Stimulated activated memory B cell treated with anti-CD40 and anti-IgM and Interleukin-4, amounts not matched to agents 10 μg/mL and 1 μg/mL and 100 μg/mL, for 72 hours (primary cell): ENCODE measurements around the gene UROC1.
A peak's percentile ranks its signal among the peaks of the same experiment; 100 is the strongest.

Experiments used
- ATAC-seq: fragments of 150-1000 bp; cut with Tn5 transposase; 2 replicates; pipeline ENCODE4 v1.10.0; 2021
- H3K27ac Mint-ChIP-seq: one replicate; pipeline ENCODE4 v1.8.0; 2022; ENCODE audit warnings: mild to moderate bottlenecking, mixed read lengths
- H3K27me3 Mint-ChIP-seq: one replicate; pipeline ENCODE4 v1.8.0; 2022; ENCODE audit warnings: mixed read lengths
- H3K36me3 Mint-ChIP-seq: one replicate; pipeline ENCODE4 v1.8.0; 2022; ENCODE audit warnings: mixed read lengths
- H3K4me1 Mint-ChIP-seq: one replicate; pipeline ENCODE4 v1.8.0; 2022; ENCODE audit warnings: mixed read lengths
- H3K4me3 Mint-ChIP-seq: one replicate; pipeline ENCODE4 v1.8.0; 2022; ENCODE audit warnings: mild to moderate bottlenecking, moderate library complexity, mixed read lengths
- H3K9me3 Mint-ChIP-seq: one replicate; pipeline ENCODE4 v1.8.0; 2022; ENCODE audit warnings: mixed read lengths

UROC1 gene

DNA sequence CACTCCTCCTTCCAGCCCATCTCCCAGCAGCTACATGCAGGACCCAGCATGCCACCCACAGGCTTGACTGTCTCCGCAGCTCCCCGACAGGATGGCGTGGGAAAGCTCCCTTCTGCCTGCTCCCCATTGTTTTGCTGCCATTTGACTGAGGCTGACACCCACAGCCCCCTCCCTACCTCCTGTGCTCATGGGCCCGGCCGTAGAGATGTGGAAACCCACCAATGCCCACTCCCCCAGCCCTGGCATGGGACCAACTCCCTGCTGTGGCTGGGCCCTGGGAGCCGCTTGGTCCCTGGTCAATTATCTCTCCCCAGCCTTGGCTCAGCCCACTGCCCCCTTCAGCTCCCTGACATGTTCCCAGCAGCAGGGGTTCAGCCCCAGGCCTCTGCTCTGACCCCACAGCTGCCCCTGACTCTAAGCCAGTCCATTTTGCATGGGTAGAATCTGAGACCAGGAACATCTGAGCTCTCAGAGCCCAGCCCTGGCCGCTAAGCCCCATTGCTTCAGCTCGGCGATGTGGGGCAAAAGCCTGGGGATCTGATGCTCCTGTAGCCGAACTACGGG lies 33.0 kb upstream of the UROC1 start:
- Mint-ChIP-seq H3K9me3 (no peaks in the 10 kb centered on the region), H3K27ac (no peak overlapping the region), H3K27me3 (peaks cover 38% of the 10 kb centered on the region)

GRCh38 chr3:126549861-126550487 lies 32.4 kb upstream of the UROC1 start:
- H3K36me3 Mint-ChIP-seq: no peaks in the 10 kb centered on the region
- no peak overlapping the region for H3K4me3 Mint-ChIP-seq
- ATAC-seq: no peak
- no peaks in the 10 kb centered on the region for H3K4me1 Mint-ChIP-seq
- no peak overlapping the region for H3K27ac Mint-ChIP-seq
- no peaks in the 10 kb centered on the region for H3K9me3 Mint-ChIP-seq
- H3K27me3 Mint-ChIP-seq: peaks cover 38% of the 10 kb centered on the region

More for the DNA sequence above, 33.0 kb upstream of the UROC1 start:
- no peaks in the 10 kb centered on the region for H3K4me1 Mint-ChIP-seq
- H3K36me3 Mint-ChIP-seq: no peaks in the 10 kb centered on the region
- ATAC-seq: no peak
- H3K4me3 Mint-ChIP-seq: no peak overlapping the region

GRCh38 chr3:126548556-126549466 lies 31.2 kb upstream of the UROC1 start:
- Mint-ChIP-seq H3K36me3 (no peaks in the 10 kb centered on the region), H3K27me3 (peaks cover 36% of the 10 kb centered on the region), H3K4me3 (no peak overlapping the region), H3K4me1 (no peaks in the 10 kb centered on the region), H3K27ac (no peak overlapping the region), H3K9me3 (no peaks in the 10 kb centered on the region)
- no peak for ATAC-seq

DNA sequence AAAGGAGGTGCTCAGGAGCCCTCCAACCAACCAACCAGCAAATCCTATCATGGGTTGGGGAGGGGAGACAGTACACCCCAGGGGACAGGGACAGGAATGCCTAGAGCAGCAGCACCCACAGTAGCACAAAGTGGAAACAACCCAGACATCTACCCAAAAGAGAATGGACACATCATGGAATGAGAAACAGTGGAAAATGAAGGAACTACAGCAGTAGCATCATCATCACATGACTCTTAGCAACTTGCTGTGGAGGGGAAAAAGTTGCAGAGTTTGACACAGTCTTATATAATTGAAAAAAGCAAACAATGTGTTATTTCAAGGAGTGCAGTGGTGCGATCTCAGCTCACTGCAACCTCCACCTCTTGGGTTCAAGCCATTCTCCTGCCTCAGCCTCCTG lies 30.1 kb upstream of the UROC1 start:
- peaks cover 31% of the 10 kb centered on the region for H3K27me3 Mint-ChIP-seq
- H3K36me3 Mint-ChIP-seq: no peaks in the 10 kb centered on the region
- ATAC-seq: no peak
- H3K4me1 Mint-ChIP-seq: no peaks in the 10 kb centered on the region
- H3K4me3 Mint-ChIP-seq: no peak overlapping the region
- no peaks in the 10 kb centered on the region for H3K9me3 Mint-ChIP-seq
- H3K27ac Mint-ChIP-seq: no peak overlapping the region

DNA sequence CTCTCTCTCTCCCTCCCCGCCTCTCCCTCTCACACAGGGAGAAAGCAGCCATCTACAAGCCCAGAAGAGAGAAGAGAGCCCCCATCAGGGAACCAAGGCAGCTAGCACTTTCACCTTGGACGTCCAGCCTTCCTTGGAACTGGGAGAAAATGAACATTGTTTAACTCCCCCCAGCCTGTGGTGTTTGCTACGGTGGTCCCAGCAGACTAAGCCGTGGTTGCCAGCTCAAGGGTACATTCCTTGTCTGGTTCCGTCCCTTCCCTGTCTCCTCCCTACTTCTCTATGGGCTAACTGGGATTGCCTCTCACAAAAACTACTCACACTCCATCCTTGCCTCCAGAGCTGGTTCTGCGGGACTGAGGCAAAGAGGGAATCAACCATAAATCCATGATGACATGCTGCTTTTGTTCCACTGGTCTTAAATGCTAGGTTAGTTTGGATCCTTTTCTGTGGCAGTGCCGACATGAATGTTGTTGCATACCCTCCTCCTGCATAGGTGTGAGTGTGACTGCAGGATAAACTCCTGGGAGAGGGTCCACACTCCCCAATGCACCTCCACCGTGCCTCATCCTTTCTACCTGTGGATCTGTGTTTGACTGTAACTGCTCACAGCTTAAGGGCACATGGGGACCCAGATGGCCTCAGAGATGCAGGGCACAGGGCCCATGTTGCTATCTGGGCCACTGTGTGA lies 29.1 kb upstream of the UROC1 start:
- Mint-ChIP-seq H3K27ac (no peak overlapping the region), H3K36me3 (no peaks in the 10 kb centered on the region), H3K4me1 (no peaks in the 10 kb centered on the region), H3K4me3 (no peak overlapping the region), H3K9me3 (no peaks in the 10 kb centered on the region), H3K27me3 (peaks cover 31% of the 10 kb centered on the region)
- ATAC-seq: no peak

DNA sequence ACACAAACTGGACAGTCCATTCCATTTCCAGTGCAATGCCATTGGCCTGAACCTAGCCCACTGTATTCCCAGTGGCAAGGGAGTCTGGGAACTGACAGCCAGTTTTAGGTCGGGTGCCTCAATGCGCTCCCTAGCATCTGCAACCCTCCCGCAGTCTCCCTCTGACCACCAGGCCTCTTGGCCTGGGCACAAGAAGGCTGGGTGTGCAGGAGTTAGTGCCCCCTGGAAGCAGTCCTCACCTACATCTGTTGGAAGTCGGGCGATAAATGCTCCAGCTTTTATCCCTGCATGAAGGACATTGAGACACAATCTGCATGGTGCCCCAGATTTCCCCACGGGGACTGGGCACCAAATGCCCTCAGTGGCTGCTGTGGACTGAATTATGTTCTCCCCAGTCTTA lies 28.4 kb upstream of the UROC1 start:
- H3K4me1 Mint-ChIP-seq: peaks cover 1% of the 10 kb centered on the region
- H3K27ac Mint-ChIP-seq: no peak overlapping the region
- H3K9me3 Mint-ChIP-seq: no peaks in the 10 kb centered on the region
- no peak for ATAC-seq
- no peak overlapping the region for H3K4me3 Mint-ChIP-seq
- H3K27me3 Mint-ChIP-seq: peaks cover 26% of the 10 kb centered on the region
- H3K36me3 Mint-ChIP-seq: no peaks in the 10 kb centered on the region

GRCh38 chr3:126545544-126545943 lies 28.0 kb upstream of the UROC1 start:
- no peak overlapping the region for H3K4me3 Mint-ChIP-seq
- ATAC-seq: no peak
- H3K9me3 Mint-ChIP-seq: no peaks in the 10 kb centered on the region
- H3K4me1 Mint-ChIP-seq: peaks cover 6% of the 10 kb centered on the region
- H3K27me3 Mint-ChIP-seq: peaks cover 21% of the 10 kb centered on the region
- H3K36me3 Mint-ChIP-seq: no peaks in the 10 kb centered on the region
- H3K27ac Mint-ChIP-seq: no peak overlapping the region

DNA sequence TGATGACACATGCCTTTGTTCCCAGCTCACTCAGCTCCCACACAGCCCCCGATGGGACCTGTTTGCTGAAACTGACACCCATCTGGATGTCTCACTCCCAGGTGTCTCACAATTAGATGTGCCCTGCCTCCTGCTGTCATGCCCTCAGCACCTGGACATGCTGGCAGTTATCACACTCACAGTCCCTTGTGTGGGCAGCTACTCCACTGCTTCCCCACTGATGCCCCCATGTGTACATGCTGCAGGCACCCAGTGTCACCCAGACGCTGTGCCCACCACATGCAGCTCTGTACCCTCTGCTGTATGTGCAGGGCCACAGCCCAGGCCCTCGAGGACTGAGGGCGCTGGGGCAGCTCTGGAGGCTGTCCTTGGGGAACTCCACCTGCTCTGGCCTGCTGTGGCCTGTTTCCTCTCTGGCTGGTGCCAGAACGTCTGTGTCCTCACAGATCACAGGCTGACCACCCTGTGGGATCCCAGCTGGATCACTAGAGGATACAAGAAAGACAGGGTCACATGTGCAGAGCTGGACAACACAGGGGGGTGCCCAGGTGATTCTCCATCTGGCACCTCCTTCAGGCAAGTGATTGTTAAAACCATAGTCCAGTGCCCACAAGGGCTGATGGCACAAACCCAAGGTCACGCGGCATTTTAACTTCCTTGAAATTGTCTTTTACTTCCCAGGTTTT lies 27.2 kb upstream of the UROC1 start:
- Mint-ChIP-seq H3K36me3 (no peaks in the 10 kb centered on the region), H3K4me1 (peaks cover 6% of the 10 kb centered on the region), H3K9me3 (peaks cover 3% of the 10 kb centered on the region), H3K27ac (no peak overlapping the region), H3K27me3 (peaks cover 19% of the 10 kb centered on the region), H3K4me3 (no peak overlapping the region)
- ATAC-seq: no peak

GRCh38 chr3:126543457-126544061 lies 26.0 kb upstream of the UROC1 start:
- Mint-ChIP-seq H3K36me3 (no peaks in the 10 kb centered on the region), H3K27me3 (peaks cover 10% of the 10 kb centered on the region), H3K4me1 (peaks cover 6% of the 10 kb centered on the region), H3K27ac (no peak overlapping the region), H3K9me3 (peaks cover 6% of the 10 kb centered on the region), H3K4me3 (no peak overlapping the region)
- ATAC-seq: no peak

DNA sequence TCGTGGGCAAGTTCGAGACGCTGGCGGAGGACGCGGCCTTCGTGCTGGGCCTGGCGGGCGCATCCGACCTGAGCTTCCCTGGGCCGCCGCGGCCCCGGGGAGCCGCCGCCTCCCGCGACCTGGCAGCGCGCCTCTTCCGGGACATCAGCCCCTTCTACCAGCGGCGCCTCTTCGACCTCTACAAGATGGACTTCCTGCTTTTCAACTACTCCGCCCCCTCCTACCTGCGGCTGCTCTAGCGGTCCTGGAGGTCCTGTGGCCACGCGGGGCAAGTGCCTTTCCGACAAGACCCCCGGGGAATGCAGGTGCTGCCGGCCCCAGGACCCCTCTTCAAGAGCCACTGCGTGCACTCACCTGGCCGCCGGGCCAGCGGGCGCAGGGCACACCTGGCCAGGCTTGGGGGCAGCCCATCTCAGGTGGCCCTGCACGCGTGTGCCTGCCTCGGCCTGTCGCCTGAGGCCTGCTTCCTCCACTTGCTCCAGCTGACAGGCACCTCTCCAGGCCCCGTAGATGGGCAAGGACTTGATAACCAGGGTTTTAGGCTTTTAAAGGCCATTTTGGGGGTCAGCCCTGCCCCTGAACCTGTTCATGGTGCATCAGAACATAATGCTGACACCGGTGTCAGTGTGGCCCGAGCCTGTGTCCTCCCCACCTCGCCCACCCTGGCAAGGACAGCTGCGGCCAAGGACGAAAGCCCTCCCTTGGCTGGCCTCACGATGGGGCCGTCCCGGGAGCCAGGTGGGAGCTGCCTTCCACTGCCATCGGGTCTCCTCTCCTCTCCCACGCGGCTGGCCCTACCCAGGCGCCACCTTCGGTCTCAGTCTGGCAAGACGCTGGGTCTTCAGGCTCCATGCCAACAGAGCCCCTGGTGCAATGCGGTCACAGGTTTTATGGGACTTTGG lies 25.0 kb upstream of the UROC1 start:
- no peak for ATAC-seq
- Mint-ChIP-seq H3K9me3 (peaks cover 6% of the 10 kb centered on the region), H3K27me3 (peaks cover 8% of the 10 kb centered on the region), H3K4me3 (no peak overlapping the region), H3K4me1 (peaks cover 6% of the 10 kb centered on the region), H3K36me3 (no peaks in the 10 kb centered on the region), H3K27ac (no peak overlapping the region)

DNA sequence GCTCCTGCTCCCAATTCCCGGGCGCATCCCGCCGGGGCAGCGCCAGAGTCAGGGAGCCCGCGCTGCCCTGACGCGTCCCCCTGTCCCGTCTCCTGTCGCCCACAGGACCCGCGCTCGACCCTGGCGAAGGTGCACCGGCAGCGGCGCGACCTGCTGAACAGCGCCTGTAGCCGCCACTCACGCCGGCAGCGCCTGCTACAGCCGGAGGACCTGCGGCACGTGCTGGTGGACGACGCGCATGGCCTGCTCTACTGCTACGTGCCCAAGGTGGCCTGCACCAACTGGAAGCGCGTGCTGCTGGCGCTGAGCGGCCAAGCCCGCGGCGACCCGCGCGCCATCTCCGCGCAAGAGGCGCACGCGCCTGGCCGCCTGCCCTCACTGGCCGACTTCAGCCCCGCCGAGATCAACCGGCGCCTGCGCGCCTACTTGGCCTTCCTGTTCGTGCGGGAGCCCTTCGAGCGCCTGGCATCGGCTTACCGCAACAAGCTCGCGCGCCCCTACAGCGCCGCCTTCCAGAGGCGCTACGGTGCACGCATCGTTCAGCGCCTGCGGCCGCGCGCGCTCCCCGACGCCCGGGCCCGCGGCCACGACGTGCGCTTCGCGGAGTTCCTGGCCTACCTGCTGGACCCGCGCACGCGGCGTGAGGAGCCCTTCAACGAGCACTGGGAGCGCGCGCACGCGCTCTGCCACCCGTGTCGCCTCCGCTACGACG lies 24.2 kb upstream of the UROC1 start:
- ATAC-seq: peak; percentile 46
- Mint-ChIP-seq H3K27ac (no peak overlapping the region), H3K27me3 (peaks cover 15% of the 10 kb centered on the region), H3K4me1 (peaks cover 6% of the 10 kb centered on the region), H3K9me3 (peaks cover 6% of the 10 kb centered on the region), H3K36me3 (no peaks in the 10 kb centered on the region), H3K4me3 (no peak overlapping the region)

DNA sequence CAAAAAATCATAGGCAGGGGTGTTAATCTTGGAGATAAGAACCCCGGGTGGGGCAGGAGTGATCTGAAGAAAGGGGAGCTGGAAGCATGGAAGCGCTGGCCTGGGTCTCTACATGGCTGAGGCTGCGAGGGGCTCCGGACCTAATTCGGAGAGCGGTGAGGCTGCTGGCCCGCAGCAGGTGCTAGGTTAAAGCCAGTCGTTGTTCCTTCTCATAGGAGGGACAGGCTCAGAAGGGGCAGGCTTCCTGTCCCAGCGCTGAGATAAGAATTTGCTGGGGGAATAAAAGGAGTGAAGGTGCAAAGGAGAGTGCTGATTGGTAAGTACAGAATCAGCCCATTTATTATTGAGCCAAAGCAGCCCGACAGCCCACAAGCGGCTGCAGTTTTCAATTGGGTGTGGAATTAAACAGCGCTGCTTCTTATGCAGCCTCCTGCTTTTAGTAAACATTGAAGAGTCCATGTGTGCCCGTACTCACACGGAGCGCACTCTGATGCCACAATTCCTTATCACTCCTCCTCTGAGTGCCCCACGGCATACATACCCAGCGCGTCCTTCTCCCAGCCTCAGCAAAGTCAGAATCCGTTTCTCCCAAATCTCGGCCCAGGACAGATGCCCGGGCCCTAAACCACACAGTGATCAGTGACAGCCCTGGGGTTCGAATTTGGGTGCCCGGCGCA lies 23.5 kb upstream of the UROC1 start:
- Mint-ChIP-seq H3K4me1 (peaks cover 6% of the 10 kb centered on the region), H3K9me3 (peaks cover 6% of the 10 kb centered on the region), H3K36me3 (no peaks in the 10 kb centered on the region), H3K4me3 (no peak overlapping the region), H3K27me3 (peaks cover 22% of the 10 kb centered on the region), H3K27ac (no peak overlapping the region)
- ATAC-seq: no peak

DNA sequence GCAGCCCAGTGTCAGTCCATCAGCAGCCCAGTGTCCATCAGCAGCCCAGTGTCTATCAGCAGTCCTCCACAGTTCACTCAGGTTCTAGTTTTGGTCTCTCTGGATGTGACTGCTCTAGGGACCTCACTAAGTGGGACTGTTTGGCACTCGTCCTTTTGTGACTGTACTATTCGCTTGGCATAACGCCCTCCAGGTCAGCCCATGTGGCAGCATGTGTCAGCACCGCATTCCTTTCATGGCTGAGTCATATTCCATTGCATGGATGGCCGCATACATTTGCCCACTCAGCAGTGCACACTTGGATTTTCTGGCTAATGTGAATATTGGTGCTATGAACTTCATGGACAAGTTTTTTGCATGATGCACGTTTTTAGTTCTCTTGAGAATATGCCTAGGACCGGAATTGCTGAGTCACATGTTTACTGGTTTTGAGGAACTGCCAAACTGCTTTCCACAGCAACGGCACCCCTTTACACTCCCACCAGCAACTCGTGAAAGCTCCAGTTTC lies 22.8 kb upstream of the UROC1 start:
- Mint-ChIP-seq H3K27me3 (peaks cover 22% of the 10 kb centered on the region), H3K9me3 (peaks cover 6% of the 10 kb centered on the region), H3K4me3 (no peak overlapping the region), H3K4me1 (peaks cover 6% of the 10 kb centered on the region), H3K27ac (no peak overlapping the region), H3K36me3 (no peaks in the 10 kb centered on the region)
- no peak for ATAC-seq
